ENCODE data around the gene ATP13A2. TPM values are rescaled to one million over a fixed set of nuclear protein-coding genes. Genes with fewer than 3 reads are reported as not detected.
A peak's percentile ranks its signal among the peaks of the same experiment; 100 is the strongest.

ATP13A2 gene
- total RNA-seq, 3 donors from 2014 or later (not counting 1 experiment from before 2014, with no cell fraction given) = 38.7 to 53.6 (median 42.8) TPM

GRCh38 chr1:17045634-17046333, 34.1 kb upstream of the ATP13A2 start:
- H3K4me3 Mint-ChIP-seq = no peak overlapping the region
- peak in 1 of 2 donors; percentile 58 for DNase-seq
- peak; percentile 30 for TF ChIP-seq CTCF (IDR thresholded peaks at IDR 0.05)

DNA sequence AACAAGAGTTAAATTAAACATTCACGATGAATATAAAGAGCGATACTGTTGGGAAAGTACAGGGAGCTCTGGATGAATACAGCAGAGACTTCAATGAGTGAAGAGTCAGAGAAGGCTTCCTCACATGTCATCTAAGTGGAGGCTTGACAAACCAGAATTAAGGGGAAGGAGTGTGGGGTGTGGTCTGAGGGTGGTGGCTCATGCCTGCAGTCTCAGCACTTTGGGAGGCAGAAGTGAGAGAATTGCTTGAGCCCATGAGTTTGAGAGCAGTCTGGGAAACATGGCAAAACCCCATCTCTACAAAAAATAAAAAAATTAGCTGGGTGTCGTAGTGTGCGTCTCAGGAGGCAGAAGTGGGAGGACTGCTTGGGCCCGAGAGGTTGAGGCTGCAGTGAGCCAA, 33.4 kb upstream of the ATP13A2 start:
- H3K27ac ChIP-seq (ENCODE audit: low read length) = no peak overlapping the region
- no peak for TF ChIP-seq CTCF (IDR thresholded peaks at IDR 0.05)
- ATAC-seq (no peak), DNase-seq (no peak)
- H3K4me3 Mint-ChIP-seq = peak overlapping the region; percentile 11
- H3K27me3 ChIP-seq (ENCODE audit: control insufficient read depth, insufficient read depth, low read length) = no peaks in the 10 kb centered on the region
- H3K27ac Mint-ChIP-seq = peak overlapping the region in 1 of 2 donors; percentile 79
- H3K27me3 Mint-ChIP-seq (ENCODE audit: low read depth in 2 of 2) = no peaks in the 10 kb centered on the region
- H3K4me3 ChIP-seq (ENCODE audit: low read length) = no peak overlapping the region
- WGBS (ENCODE audit: insufficient coverage) = 75% methylated on average over 5 of the region's 5 CpGs
- peaks cover 40% of the 10 kb centered on the region for H3K36me3 ChIP-seq (ENCODE audit: control insufficient read depth, insufficient read depth, low read length)
- no peaks in the 10 kb centered on the region for H3K9me3 ChIP-seq (ENCODE audit: control insufficient read depth, insufficient read depth, low read length)
- H3K4me1 Mint-ChIP-seq = peaks cover 5 to 14% of the 10 kb centered on the region in 2 donors
- no peaks in the 10 kb centered on the region for H3K4me1 ChIP-seq (ENCODE audit: control insufficient read depth, insufficient read depth, low read length)
- H3K36me3 Mint-ChIP-seq = no peaks in the 10 kb centered on the region
- intact Hi-C loops (cut with micrococcal nuclease) = no loop called here
- no peaks in the 10 kb centered on the region for H3K9me3 Mint-ChIP-seq

More at GRCh38 chr1:17045634-17046333, 34.1 kb upstream of the ATP13A2 start:
- 58% methylated on average over 6 of the region's 9 CpGs for WGBS (ENCODE audit: insufficient coverage)
- peak in 1 of 3 donors; percentile 31 for ATAC-seq
- H3K9me3 ChIP-seq (ENCODE audit: control insufficient read depth, insufficient read depth, low read length) = no peaks in the 10 kb centered on the region
- no peak overlapping the region for H3K27ac ChIP-seq (ENCODE audit: low read length)
- Mint-ChIP-seq H3K36me3 (no peaks in the 10 kb centered on the region), H3K27ac (peak overlapping the region in 1 of 2 donors; percentile 79), H3K4me1 (peaks cover 5 to 14% of the 10 kb centered on the region in 2 donors), H3K27me3 (ENCODE audit: low read depth in 2 of 2) (no peaks in the 10 kb centered on the region), H3K9me3 (no peaks in the 10 kb centered on the region)
- H3K4me1 ChIP-seq (ENCODE audit: control insufficient read depth, insufficient read depth, low read length) = no peaks in the 10 kb centered on the region
- intact Hi-C loops (cut with micrococcal nuclease) = loop anchor here (1.0 kb wide), 1 partner anchor 94 kb away; no protein-coding TSS in a partner anchor
- no peaks in the 10 kb centered on the region for H3K27me3 ChIP-seq (ENCODE audit: control insufficient read depth, insufficient read depth, low read length)
- H3K4me3 ChIP-seq (ENCODE audit: low read length) = no peak overlapping the region
- H3K36me3 ChIP-seq (ENCODE audit: control insufficient read depth, insufficient read depth, low read length) = peaks cover 39% of the 10 kb centered on the region

GRCh38 chr1:17043676-17044075, 31.9 kb upstream of the ATP13A2 start:
- no peak for ATAC-seq
- H3K4me1 Mint-ChIP-seq = peaks cover 5 to 14% of the 10 kb centered on the region in 2 donors
- no peaks in the 10 kb centered on the region for H3K9me3 Mint-ChIP-seq
- H3K27me3 Mint-ChIP-seq (ENCODE audit: low read depth in 2 of 2) = no peaks in the 10 kb centered on the region
- TF ChIP-seq CTCF (IDR thresholded peaks at IDR 0.05) = no peak
- H3K36me3 Mint-ChIP-seq = no peaks in the 10 kb centered on the region
- Histone ChIP-seq H3K36me3 (ENCODE audit: control insufficient read depth, insufficient read depth, low read length) (peaks cover 46% of the 10 kb centered on the region), H3K27ac (ENCODE audit: low read length) (no peak overlapping the region), H3K4me1 (ENCODE audit: control insufficient read depth, insufficient read depth, low read length) (no peaks in the 10 kb centered on the region), H3K9me3 (ENCODE audit: control insufficient read depth, insufficient read depth, low read length) (no peaks in the 10 kb centered on the region), H3K4me3 (ENCODE audit: low read length) (no peak overlapping the region), H3K27me3 (ENCODE audit: control insufficient read depth, insufficient read depth, low read length) (no peaks in the 10 kb centered on the region)
- H3K4me3 Mint-ChIP-seq = no peak overlapping the region
- WGBS (ENCODE audit: insufficient coverage) = 84% methylated on average over 4 of the region's 5 CpGs
- intact Hi-C loops (cut with micrococcal nuclease) = no loop called here
- no peak overlapping the region for H3K27ac Mint-ChIP-seq
- no peak for DNase-seq

Data from natural killer cell (primary cell).